ENCODE measurements around the gene GMEB2.
"Not testable (repeated sequence)": the region's sequence is repeated elsewhere in the genome, so short reads cannot be mapped to it uniquely, and the experiment has no call there.

The GMEB2 gene, protein sequence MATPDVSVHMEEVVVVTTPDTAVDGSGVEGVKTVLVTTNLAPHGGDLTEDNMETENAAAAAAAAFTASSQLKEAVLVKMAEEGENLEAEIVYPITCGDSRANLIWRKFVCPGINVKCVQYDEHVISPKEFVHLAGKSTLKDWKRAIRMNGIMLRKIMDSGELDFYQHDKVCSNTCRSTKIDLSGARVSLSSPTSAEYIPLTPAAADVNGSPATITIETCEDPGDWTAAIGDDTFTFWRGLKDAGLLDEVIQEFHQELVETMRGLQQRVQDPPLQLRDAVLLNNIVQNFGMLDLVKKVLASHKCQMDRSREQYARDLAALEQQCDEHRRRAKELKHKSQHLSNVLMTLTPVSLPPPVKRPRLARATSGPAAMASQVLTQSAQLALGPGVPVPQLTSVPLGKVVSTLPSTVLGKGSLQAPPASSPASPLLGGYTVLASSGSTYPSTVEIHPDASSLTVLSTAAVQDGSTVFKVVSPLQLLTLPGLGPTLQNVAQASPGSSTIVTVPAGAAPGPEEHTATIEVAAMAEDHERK

DNA sequence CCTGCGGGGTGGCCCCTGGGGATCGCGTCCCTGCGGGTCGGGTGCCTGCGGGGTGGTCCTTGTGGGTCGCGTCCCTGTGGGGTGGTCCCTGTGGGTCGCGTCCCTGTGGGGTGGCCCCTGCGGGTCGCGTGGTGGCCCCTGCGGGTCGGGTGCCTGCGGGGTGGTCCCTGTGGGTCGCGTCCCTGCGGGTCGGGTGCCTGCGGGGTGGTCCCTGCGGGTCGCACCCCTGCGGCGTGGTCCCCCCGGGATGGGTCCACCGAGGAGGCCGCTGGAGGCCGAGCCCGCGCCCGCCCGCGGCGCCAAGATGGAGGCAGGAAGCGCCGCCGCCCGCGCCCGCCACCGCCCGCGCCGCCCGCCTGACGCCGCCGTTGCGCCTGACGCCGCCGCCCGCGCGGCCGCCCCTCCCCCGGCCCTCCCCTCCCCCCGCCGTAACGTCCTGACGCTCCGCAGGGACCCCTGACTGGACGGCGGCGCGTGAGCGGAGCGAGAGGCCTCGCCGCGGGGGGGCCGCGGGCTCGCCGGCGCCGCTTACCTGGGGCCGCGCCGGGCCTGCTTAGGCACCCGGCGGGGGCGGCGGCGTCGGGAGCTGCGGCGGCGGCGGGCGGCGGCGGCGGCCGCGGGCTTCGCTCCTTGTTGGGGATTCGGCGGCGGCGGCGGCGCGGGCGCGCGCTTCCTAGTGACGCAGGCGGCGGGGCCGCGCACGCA, at the start of gene GMEB2:
Gene GMEB2 (minus strand): TSS at position 678 of the 705 bp plus-strand sequence. CDS start 7,704 bp downstream, outside the sequence.
- no peak for DNase-seq

- DNase-seq, result no peak
Measured at GRCh38 chr20:63675681-63676368, 48.9 kb upstream of the GMEB2 start.

DNA sequence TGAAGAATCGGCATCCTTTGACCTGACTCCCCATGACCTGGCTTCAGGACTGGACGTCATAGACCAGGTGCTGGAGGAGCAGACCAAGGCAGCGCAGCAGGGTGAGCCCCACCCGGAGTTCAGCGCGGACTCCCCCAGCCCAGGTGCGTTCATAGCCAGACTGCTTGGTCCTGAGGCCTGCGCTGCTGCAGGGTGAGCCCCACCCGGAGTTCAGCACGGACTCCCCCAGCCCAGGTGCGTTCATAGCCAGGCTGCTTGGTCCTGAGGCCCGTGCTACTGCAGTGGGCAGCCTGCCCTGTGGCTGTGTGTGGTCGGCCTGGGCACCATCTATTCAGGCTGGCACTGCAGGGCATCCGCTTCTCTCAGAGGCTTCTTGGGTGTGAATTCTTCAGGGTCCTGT, 47.0 kb upstream of the GMEB2 start:
- DNase-seq, result no peak

DNA sequence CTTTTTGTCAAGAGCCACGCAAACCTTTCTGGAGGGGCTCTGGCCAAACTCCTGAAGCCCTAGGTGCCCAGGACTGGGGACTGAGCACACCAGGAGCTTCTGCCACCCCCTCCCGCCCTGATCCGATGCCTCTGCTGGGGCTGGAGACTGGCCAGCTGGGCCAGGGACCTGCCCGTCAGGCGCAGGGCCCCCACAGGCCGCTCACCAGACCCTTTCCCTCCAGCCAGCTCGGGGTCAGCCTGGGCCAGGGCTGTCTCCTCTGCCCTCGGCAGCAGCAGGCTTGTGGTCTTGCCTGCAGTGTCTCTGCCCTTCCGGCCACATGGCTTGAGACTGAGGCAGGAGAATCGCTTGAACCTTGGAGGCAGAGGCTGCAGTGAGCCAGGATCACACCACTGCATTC, 45.8 kb upstream of the GMEB2 start:
- no peak for DNase-seq

GRCh38 chr20:63671695-63672094, 44.8 kb upstream of the GMEB2 start:
- not testable (repeated sequence) for DNase-seq

DNA sequence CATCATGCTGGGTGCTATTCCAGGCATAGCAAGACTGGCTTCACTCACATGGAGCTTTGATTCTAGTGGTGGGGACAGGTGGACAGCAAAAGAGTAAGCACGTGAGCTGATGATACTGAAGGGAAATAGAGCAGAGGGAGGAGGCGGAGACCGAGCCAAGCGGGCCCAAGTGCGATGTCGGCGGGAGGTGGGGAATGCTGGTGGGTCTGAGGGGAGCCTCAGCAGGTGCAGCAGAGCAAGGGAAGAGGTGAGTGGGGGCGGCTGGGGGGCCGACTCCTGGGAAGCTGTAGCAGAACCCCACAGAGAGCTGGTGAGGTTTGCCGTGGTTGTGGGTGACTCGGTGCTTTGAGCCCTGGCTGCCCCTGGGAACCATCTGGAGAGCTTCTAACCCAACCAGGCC, 41.5 kb upstream of the GMEB2 start:
- no peak for DNase-seq

DNA sequence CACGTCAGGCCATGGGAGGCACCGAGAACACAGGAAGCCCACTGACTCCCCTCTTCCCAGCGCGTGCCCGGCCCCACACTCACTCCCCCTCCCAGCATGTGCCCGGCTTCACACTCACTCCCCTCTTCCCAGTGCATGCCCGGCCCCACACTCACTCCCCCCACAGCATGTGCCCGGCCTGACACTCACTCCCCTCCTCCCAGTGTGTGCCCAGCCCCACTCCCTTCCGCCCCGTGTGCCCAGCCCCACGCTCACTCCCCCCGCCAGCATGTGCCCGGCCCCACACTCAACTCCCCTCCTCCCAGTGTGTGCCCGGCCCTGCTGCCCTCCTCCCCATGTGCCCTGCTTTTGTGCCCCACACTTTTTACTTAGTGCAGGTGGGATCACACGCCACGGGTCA, 41.0 kb upstream of the GMEB2 start:
- DNase-seq, result no peak

GRCh38 chr20:63665708-63666107, 38.8 kb upstream of the GMEB2 start:
- no peak for DNase-seq

- DNase-seq, result no peak
Measured at GRCh38 chr20:63664861-63665594, 38.1 kb upstream of the GMEB2 start.

DNA sequence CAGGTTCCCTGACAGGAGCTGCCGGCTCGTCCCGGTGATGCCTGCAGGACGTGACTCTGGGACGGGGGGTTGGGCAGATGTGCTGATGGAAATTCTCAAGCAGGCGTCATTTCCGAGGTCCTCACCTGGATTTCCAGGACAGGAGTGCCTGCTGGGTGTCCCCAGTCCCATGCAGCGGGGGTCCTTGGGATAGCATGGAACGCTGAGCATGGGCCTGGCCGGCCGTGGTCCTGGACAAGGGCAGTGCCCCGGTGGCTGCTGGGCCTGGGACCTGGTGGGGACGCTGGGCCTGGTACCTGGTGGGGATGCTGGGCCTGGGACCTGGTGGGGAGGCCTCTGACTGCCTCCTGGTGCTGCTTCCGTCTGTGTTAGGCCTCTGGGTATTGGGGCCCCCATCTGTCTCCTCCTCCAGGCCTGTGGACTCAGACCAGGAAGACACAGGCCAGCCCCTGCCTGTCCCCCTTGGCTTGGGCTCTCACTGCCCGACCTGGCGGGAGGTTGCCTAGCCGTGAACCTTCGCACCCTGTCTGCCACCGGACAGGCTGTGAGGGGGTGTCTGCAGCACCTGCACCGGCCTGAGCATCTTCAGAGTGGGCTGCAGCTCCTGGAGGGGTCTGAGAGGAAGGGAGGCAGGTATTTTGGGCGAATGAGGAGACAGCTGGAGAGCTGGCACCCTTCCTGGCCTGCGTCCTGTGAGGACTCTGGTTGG, 37.4 kb upstream of the GMEB2 start:
- DNase-seq, result no peak

DNA sequence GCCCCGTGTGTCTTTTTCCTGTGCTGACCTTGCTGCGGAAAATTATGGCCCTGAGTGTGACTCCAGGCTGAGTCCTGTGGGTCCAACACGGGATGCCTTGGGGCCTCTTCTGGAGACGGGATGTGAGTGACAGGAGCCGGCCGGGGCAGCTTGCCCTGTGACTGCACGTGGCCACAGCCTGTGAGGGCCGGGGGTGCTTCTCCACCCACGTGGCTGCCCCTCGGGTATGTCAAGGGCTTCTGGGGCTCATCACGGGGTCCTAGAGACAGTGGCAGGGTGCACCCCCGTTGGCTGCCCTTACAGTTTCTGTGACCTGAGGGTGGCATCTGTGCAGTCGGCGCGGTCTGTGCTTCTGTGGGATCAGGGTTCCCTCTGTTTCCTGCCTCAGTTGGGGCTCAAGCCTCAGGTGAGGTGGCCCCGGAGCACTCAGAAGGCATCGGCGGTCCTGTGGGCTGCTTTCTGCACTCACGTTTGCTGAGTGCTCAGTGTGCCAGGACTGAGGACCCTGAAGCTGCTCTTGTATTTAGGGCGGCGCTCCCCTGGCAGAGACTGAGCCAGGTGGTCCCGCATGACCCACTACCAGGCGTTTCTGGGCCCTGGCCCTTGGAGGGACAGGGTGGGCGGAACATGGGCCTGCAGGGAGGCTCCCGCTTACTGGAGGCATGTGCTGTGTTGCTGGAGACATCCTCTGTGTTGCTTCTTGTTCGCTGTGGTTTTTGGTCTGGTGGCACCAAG, 36.6 kb upstream of the GMEB2 start:
- DNase-seq, result no peak

GRCh38 chr20:63662813-63663189, 35.9 kb upstream of the GMEB2 start:
- no peak for DNase-seq

DNA sequence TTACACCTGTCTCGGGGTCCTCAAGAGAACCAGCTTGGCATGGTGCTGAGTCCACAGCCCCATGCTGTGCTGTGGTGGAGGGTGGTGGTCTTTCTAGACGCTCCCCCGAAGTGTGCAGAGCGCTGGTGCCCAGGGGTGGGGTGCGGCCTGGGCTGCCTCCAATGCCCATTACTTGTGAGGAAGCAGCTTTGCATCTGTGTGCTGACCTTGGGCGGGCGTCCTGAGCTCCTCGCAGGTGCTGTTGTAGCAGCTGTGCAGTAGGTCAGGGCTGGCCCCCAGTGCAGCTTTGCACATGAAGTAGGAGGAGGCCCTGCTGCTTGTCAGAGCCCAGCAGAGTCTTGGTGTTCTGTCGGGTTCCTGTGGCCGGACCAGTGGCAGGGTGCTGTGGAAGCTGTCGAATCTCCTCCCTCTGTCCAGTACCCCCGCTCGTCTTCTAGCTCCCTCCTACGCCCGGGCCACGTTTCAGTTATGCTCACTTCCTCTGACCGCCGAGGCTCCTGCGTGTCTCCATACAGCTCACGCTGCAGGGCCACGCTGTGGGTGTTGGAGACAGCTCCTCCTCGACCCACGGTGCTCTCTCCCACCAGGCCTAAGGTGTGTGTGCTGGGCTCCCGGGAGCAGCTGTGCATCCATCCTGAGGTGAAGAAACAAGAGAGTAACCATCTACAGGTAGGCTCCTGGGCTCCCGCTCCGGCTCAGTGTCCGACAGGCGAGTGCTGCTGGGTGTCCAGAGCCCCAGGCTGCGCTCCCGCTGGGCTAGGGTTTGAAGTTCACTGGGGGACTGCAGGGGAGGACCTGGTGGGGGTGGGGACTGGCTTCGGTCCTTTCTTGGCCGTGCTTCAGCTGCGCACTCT, 35.3 kb upstream of the GMEB2 start:
- no peak for DNase-seq

GRCh38 chr20:63661108-63661507, 34.2 kb upstream of the GMEB2 start:
- no peak for DNase-seq

GRCh38 chr20:63660622-63661021, 33.7 kb upstream of the GMEB2 start:
- no peak for DNase-seq

DNA sequence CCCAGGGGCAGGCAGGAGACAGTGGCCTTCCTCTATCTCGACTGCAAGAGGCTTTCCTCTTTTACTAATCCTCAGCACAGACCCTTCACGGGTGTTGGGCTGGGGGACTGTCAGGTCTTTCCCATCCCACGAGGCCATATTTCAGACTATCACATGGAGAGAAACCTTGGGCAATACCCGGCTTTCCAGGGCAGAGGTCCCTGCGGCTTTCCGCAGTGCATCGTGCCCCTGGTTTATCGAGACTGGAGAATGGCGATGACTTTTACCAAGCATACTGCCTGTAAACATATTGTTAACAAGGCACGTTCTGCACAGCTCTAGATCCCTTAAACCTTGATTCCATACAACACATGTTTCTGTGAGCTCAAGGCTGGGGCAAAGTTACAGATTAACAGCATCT, 33.3 kb upstream of the GMEB2 start:
- not testable (repeated sequence) for DNase-seq

GRCh38 chr20:63659370-63659769, 32.5 kb upstream of the GMEB2 start:
- no peak for DNase-seq

DNA sequence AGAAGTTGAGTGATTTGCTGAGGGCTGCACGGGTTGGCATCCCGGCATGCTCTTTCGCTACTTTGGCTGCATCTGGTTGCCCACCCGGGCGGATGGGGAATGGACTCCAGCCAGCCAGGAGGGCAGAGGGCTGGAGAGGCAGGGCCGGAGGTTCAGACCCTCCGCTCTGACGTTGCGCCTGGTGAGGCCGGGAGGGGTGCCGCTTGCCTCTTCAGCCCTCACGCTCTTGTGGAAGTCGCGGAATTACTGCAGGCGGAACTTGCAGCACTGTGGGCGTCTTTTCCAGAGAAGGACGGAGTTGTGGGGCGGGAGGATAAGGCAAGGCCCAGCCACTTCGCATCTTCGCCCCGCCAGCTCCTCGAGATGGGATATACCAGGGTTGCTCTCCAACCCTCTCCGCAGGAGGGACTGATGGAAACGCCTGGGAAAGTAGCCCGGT, 31.9 kb upstream of the GMEB2 start:
- no peak for DNase-seq

DNA sequence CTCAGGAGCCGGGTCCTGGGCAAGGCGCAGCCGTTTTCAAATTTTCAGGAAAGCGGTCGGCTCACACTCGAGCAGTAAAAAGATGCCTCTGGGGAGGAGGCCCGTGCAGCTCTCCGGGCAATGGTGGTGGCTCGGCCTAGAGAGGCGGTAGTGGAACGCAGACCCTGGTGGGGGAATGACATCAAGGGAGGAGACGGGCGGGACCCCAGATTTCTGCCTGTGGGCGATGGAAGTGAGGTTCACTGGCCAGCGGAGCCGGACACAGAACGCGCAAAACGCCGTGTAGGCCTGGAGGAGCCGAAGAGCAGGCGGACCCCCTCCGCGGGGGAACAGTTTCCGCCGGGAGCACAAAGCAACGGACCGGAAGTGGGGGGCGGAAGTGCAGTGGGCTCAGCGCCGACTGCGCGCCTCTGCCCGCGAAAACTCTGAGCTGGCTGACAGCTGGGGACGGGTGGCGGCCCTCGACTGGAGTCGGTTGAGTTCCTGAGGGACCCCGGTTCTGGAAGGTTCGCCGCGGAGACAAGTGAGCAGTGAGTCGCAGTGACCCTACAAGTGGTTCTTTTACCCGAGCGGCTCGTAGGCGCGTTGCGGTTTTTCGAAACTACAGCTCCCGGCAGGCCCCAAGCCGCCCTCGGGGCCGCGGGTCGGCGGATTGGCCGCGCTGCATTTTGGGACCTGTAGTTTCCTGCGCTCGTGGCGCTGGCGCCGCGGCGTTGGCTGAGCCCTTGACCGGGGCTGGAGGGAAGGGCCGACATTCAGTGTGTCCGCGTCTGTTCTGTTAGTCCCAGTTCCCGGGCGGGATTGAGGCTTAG, 31.2 kb upstream of the GMEB2 start, which contains the start of gene RTEL1:
Gene RTEL1 (plus strand): TSS at position 376 of the 812 bp plus-strand sequence. CDS start 1,091 bp downstream, outside the sequence.
- no peak for DNase-seq
